8988T (cell line): ENCODE data around the gene CPD.
"Not testable (repeated sequence)": the region's sequence is repeated elsewhere in the genome, so short reads cannot be mapped to it uniquely, and the experiment has no call there.

Source experiments
- DNase-seq: peaks from one replicate; pipeline ENCODE4 v3.0.0; 2011

Gene CPD

GRCh38 chr17:30378825-30379302 lies at the start of gene CPD:
TSS of gene CPD (plus strand) at chr17:30378927. CDS start at chr17:30378981, 54 bp downstream.
- DNase-seq, result peak; percentile 77

GRCh38 chr17:30332057-30332542 lies 46.6 kb upstream of the CPD start:
- no peak for DNase-seq

GRCh38 chr17:30333503-30334360 lies 45.0 kb upstream of the CPD start, which contains the start of gene TMIGD1:
TSS of gene TMIGD1 (minus strand) at chr17:30334057. CDS start at chr17:30332133, 1,924 bp downstream.
- no peak for DNase-seq

GRCh38 chr17:30334421-30334820 lies 44.3 kb upstream of the CPD start:
- DNase-seq, result no peak

GRCh38 chr17:30336369-30337171 lies 42.2 kb upstream of the CPD start:
- no peak for DNase-seq

GRCh38 chr17:30337393-30337999 lies 41.2 kb upstream of the CPD start:
- no peak for DNase-seq

- DNase-seq, result no peak
Observed at GRCh38 chr17:30339086-30339485, 39.6 kb upstream of the CPD start.

GRCh38 chr17:30340801-30341356 lies 37.8 kb upstream of the CPD start:
- DNase-seq, result no peak

GRCh38 chr17:30341703-30342249 lies 37.0 kb upstream of the CPD start:
- DNase-seq, result no peak

- DNase-seq, result not testable (repeated sequence)
Observed at GRCh38 chr17:30343244-30343643, 35.5 kb upstream of the CPD start.

GRCh38 chr17:30343796-30344195 lies 34.9 kb upstream of the CPD start:
- DNase-seq, result no peak

GRCh38 chr17:30344283-30345088 lies 34.2 kb upstream of the CPD start:
- no peak for DNase-seq

- no peak for DNase-seq
Observed at GRCh38 chr17:30345089-30345433, 33.7 kb upstream of the CPD start.

- no peak for DNase-seq
Observed at GRCh38 chr17:30345527-30346075, 33.1 kb upstream of the CPD start.

- DNase-seq, result no peak
Observed at GRCh38 chr17:30346221-30346795, 32.4 kb upstream of the CPD start.

- no peak for DNase-seq
Observed at GRCh38 chr17:30347488-30347887, 31.2 kb upstream of the CPD start.

GRCh38 chr17:30349252-30349651 lies 29.5 kb upstream of the CPD start:
- DNase-seq, result no peak

- not testable (repeated sequence) for DNase-seq
Observed at GRCh38 chr17:30351263-30351662, 27.5 kb upstream of the CPD start.

GRCh38 chr17:30351735-30352134 lies 27.0 kb upstream of the CPD start:
- DNase-seq, result no peak

GRCh38 chr17:30352240-30352814 lies 26.4 kb upstream of the CPD start:
- no peak for DNase-seq

GRCh38 chr17:30354701-30355100 lies 24.0 kb upstream of the CPD start:
- no peak for DNase-seq
